COLO668 (cell line): ENCODE measurements around the gene CCNF.
"Not testable (repeated sequence)": the region's sequence is repeated elsewhere in the genome, so short reads cannot be mapped to it uniquely, and the experiment has no call there.

ENCODE experiments used
- DNase-seq: peaks from one replicate; lab custom pipeline; 2025; ENCODE audit not compliant: unreplicated experiment; lab: John Stamatoyannopoulos, UW

Gene CCNF

GRCh38 chr16:2428051-2428783 is 1.0 kb upstream of the CCNF start:
- DNase-seq, result peak; percentile 67

- no peak for DNase-seq
Observed at GRCh38 chr16:2428784-2429033, 538 bp upstream of the CCNF start.

GRCh38 chr16:2429771-2430663 is 770 bp downstream of the CCNF start:
- DNase-seq, result peak; percentile 31

GRCh38 chr16:2432286-2432685 is 3.0 kb downstream of the CCNF start:
- DNase-seq, result no peak

- DNase-seq, result no peak
Observed at GRCh38 chr16:2432801-2433505, 3.7 kb downstream of the CCNF start.

GRCh38 chr16:2435236-2435635 is 6.0 kb downstream of the CCNF start:
- not testable (repeated sequence) for DNase-seq

- no peak for DNase-seq
Observed at GRCh38 chr16:2436110-2436509, 6.9 kb downstream of the CCNF start.

GRCh38 chr16:2437032-2437790 is 8.0 kb downstream of the CCNF start:
- DNase-seq, result no peak

- DNase-seq, result no peak
Observed at GRCh38 chr16:2438121-2438520, 8.9 kb downstream of the CCNF start.

- no peak for DNase-seq
Observed at GRCh38 chr16:2439598-2439997, 10.4 kb downstream of the CCNF start.

- DNase-seq, result not testable (repeated sequence)
Observed at GRCh38 chr16:2441143-2441804, 12.0 kb downstream of the CCNF start.

GRCh38 chr16:2443555-2443954 is 14.3 kb downstream of the CCNF start:
- DNase-seq, result no peak

GRCh38 chr16:2447920-2448583 is 18.8 kb downstream of the CCNF start:
- DNase-seq, result no peak

GRCh38 chr16:2449118-2449517 is 19.9 kb downstream of the CCNF start:
- DNase-seq, result no peak

- no peak for DNase-seq
Observed at GRCh38 chr16:2450535-2450934, 21.3 kb downstream of the CCNF start.

- DNase-seq, result no peak
Observed at GRCh38 chr16:2450975-2451381, 21.7 kb downstream of the CCNF start.

GRCh38 chr16:2451851-2452320 is 22.6 kb downstream of the CCNF start:
- DNase-seq, result no peak

GRCh38 chr16:2452650-2453049 is 23.4 kb downstream of the CCNF start:
- no peak for DNase-seq

- no peak for DNase-seq
Observed at GRCh38 chr16:2455081-2455845, 26.0 kb downstream of the CCNF start.
